Mesenchymal stem cell (in vitro differentiated cells and primary cell): ENCODE measurements around the gene CFDP1.

Experiments
- DNase-seq: peaks from one replicate; pipeline ENCODE4 v3.0.0-alpha.2; 2013
- H2AFZ ChIP-seq: one replicate; pipeline ENCODE4 v1.6.1; 2013; ENCODE audit warnings: low read depth, mild to moderate bottlenecking, control low read depth, inconsistent platforms, low read length, moderate library complexity
- H2AK5ac ChIP-seq: 2 replicates; pipeline ENCODE4 v1.6.1; 2013; ENCODE audit warnings: low read length, moderate library complexity, mild to moderate bottlenecking, inconsistent platforms; ENCODE audit not compliant: severe bottlenecking
- H2BK120ac ChIP-seq: one replicate; pipeline ENCODE4 v1.6.1; 2013; ENCODE audit warnings: low read depth, mild to moderate bottlenecking, inconsistent platforms, low read length, moderate library complexity
- H2BK12ac ChIP-seq, 2 experiments: one replicate each; pipeline ENCODE4 v1.6.1; 2013; ENCODE audit warnings: inconsistent platforms in 2 of 2, low read length in 2 of 2, mild to moderate bottlenecking in 2 of 2, moderate library complexity in 2 of 2, control low read depth in 1 of 2
- H2BK15ac ChIP-seq: one replicate; pipeline ENCODE4 v1.6.1; 2013; ENCODE audit warnings: mild to moderate bottlenecking, low read depth, inconsistent platforms; ENCODE audit not compliant: poor library complexity, severe bottlenecking
- H2BK5ac ChIP-seq: 2 replicates; pipeline ENCODE4 v1.6.1; 2013; ENCODE audit warnings: low read depth, mild to moderate bottlenecking, low read length, control low read depth, inconsistent platforms; ENCODE audit not compliant: poor library complexity, severe bottlenecking
- H3K14ac ChIP-seq, 2 experiments: one replicate each; pipeline ENCODE4 v1.6.1; 2013; ENCODE audit warnings: inconsistent platforms in 2 of 2, low read length in 2 of 2, control low read depth in 1 of 2, mild to moderate bottlenecking in 1 of 2, moderate library complexity in 1 of 2
- H3K18ac ChIP-seq, 2 experiments: one replicate each; pipeline ENCODE4 v1.6.1; 2013; ENCODE audit warnings: inconsistent platforms in 2 of 2, low read length in 2 of 2, control low read depth in 1 of 2, low read depth in 1 of 2, mild to moderate bottlenecking in 1 of 2
- H3K23ac ChIP-seq, 2 experiments: one replicate each; pipeline ENCODE4 v1.6.1; 2013; ENCODE audit warnings: inconsistent platforms in 2 of 2, low read length in 2 of 2, mild to moderate bottlenecking in 2 of 2, moderate library complexity in 2 of 2, control low read depth in 1 of 2
- H3K27ac ChIP-seq: 2 replicates; pipeline ENCODE4 v1.5.1; 2013; ENCODE audit warnings: mild to moderate bottlenecking, moderate library complexity, low read length, control low read depth, inconsistent platforms; ENCODE audit not compliant: poor library complexity, severe bottlenecking
- H3K27me3 ChIP-seq, 2 experiments: 2 replicates each; pipeline versions ENCODE4 v1.6.1 to v1.7.0; 2013; ENCODE audit warnings: low read length in 2 of 2, mild to moderate bottlenecking in 2 of 2, moderate library complexity in 2 of 2, control low read depth in 1 of 2, inconsistent platforms in 1 of 2; ENCODE audit not compliant: control insufficient read depth in 1 of 2, insufficient read depth in 1 of 2
- H3K36me3 ChIP-seq, 2 experiments: 2 replicates each; pipeline versions ENCODE4 v1.6.1 to v1.7.0; 2013; ENCODE audit warnings: low read length in 2 of 2, control low read depth in 1 of 2, inconsistent platforms in 1 of 2, low read depth in 1 of 2, mild to moderate bottlenecking in 1 of 2; ENCODE audit not compliant: insufficient read depth in 2 of 2, control insufficient read depth in 1 of 2
- H3K4ac ChIP-seq, 2 experiments: one replicate each; pipeline ENCODE4 v1.6.1; 2013; ENCODE audit warnings: inconsistent platforms in 2 of 2, low read length in 2 of 2, mild to moderate bottlenecking in 2 of 2, moderate library complexity in 2 of 2, control low read depth in 1 of 2, low read depth in 1 of 2
- H3K4me1 ChIP-seq: 2 replicates; pipeline ENCODE4 v1.6.1; 2013; ENCODE audit warnings: low read depth, low read length, control low read depth; ENCODE audit not compliant: control insufficient read depth, insufficient read depth
- H3K4me2 ChIP-seq: 2 replicates; pipeline ENCODE4 v1.6.1; 2013; ENCODE audit warnings: low read length, mild to moderate bottlenecking, inconsistent platforms; ENCODE audit not compliant: poor library complexity, severe bottlenecking
- H3K4me3 ChIP-seq, 2 experiments: 2 replicates each; pipeline versions ENCODE4 v1.5.1 to v1.7.0; 2013; ENCODE audit warnings: low read length in 2 of 2, mild to moderate bottlenecking in 2 of 2, control low read depth in 1 of 2, low read depth in 1 of 2; ENCODE audit not compliant: insufficient read depth in 1 of 2
- H3K79me1 ChIP-seq: replicated peaks from 2 replicates; pipeline ENCODE4 v1.6.1; 2013; ENCODE audit warnings: mild to moderate bottlenecking, control low read depth, low read length, inconsistent platforms; ENCODE audit not compliant: poor library complexity, severe bottlenecking
- H3K9ac ChIP-seq: 2 replicates; pipeline ENCODE4 v1.7.0; 2013; ENCODE audit warnings: mild to moderate bottlenecking, low read length, moderate library complexity
- H3K9me3 ChIP-seq: 2 replicates; pipeline ENCODE4 v1.7.0; 2013; ENCODE audit warnings: mild to moderate bottlenecking, low read length; ENCODE audit not compliant: control insufficient read depth
- H4K8ac ChIP-seq: one replicate; pipeline ENCODE4 v1.6.1; 2013; ENCODE audit warnings: inconsistent platforms, mild to moderate bottlenecking, low read length, moderate library complexity
- H4K91ac ChIP-seq: one replicate; pipeline ENCODE4 v1.6.1; 2013; ENCODE audit warnings: mild to moderate bottlenecking, low read length, inconsistent platforms
- WGBS: methylation state at CpG from one replicate; pipeline ENCODE4 v1.1.7; 2013; ENCODE audit warnings: mixed read lengths; 5-methylcytosine and 5-hydroxymethylcytosine counted together

CFDP1 gene

GRCh38 chr16:75392906-75393305 is 40.4 kb downstream of the CFDP1 start:
- peak overlapping the region in 1 of 2 experiments; percentile 37 for H3K18ac ChIP-seq
- peak overlapping the region in 1 of 2 experiments; percentile 66 for H2BK12ac ChIP-seq
- H4K91ac ChIP-seq, result peak overlapping the region; percentile 15
- no peaks in the 10 kb centered on the region for H3K9me3 ChIP-seq
- 98% methylated on average over 2 of the region's 2 CpGs for WGBS
- peaks cover 12 to 58% of the 10 kb centered on the region in 2 experiments for H3K36me3 ChIP-seq
- no peak overlapping the region for H2AFZ ChIP-seq
- H3K4me2 ChIP-seq, result no peak overlapping the region
- no peaks in the 10 kb centered on the region for H3K27me3 ChIP-seq
- no peak overlapping the region for H2AK5ac ChIP-seq
- H3K79me1 ChIP-seq, result peaks cover 26% of the 10 kb centered on the region
- no peak for DNase-seq
- H3K9ac ChIP-seq, result peak overlapping the region; percentile 37
- no peak overlapping the region for H3K14ac ChIP-seq
- peaks cover 2% of the 10 kb centered on the region for H3K4me1 ChIP-seq
- no peak overlapping the region for H2BK5ac ChIP-seq
- H3K4ac ChIP-seq, result no peak overlapping the region
- H2BK15ac ChIP-seq, result no peak overlapping the region
- H3K23ac ChIP-seq, result no peak overlapping the region
- no peak overlapping the region for H3K4me3 ChIP-seq
- no peak overlapping the region for H3K27ac ChIP-seq
- peak overlapping the region; percentile 85 for H4K8ac ChIP-seq
- H2BK120ac ChIP-seq, result no peak overlapping the region

- H3K79me1 ChIP-seq, result peaks cover 24% of the 10 kb centered on the region
- DNase-seq, result no peak
- no peaks in the 10 kb centered on the region for H3K27me3 ChIP-seq
- no peak overlapping the region for H2BK15ac ChIP-seq
- no peak overlapping the region for H4K8ac ChIP-seq
- peaks cover 12 to 61% of the 10 kb centered on the region in 2 experiments for H3K36me3 ChIP-seq
- H3K4me2 ChIP-seq, result no peak overlapping the region
- no CpG with 5 or more reads among the region's 1 CpG for WGBS
- H2BK120ac ChIP-seq, result no peak overlapping the region
- no peak overlapping the region for H3K23ac ChIP-seq
- H3K18ac ChIP-seq, result no peak overlapping the region
- H3K27ac ChIP-seq, result no peak overlapping the region
- no peak overlapping the region for H4K91ac ChIP-seq
- H3K4ac ChIP-seq, result no peak overlapping the region
- no peak overlapping the region for H2AFZ ChIP-seq
- no peak overlapping the region for H3K4me3 ChIP-seq
- no peaks in the 10 kb centered on the region for H3K9me3 ChIP-seq
- H2BK5ac ChIP-seq, result no peak overlapping the region
- H3K14ac ChIP-seq, result no peak overlapping the region
- H2AK5ac ChIP-seq, result no peak overlapping the region
- no peak overlapping the region for H2BK12ac ChIP-seq
- H3K4me1 ChIP-seq, result peaks cover 2% of the 10 kb centered on the region
- H3K9ac ChIP-seq, result peak overlapping the region; percentile 26
Observed at GRCh38 chr16:75390926-75391653, 42.2 kb downstream of the CFDP1 start.

- Histone ChIP-seq H3K14ac (no peak overlapping the region), H3K27me3 (no peaks in the 10 kb centered on the region), H4K91ac (no peak overlapping the region), H4K8ac (no peak overlapping the region), H3K79me1 (peaks cover 20% of the 10 kb centered on the region), H3K4me2 (no peak overlapping the region), H3K27ac (no peak overlapping the region), H2BK12ac (no peak overlapping the region), H3K18ac (peak overlapping the region in 1 of 2 experiments; percentile 90), H2BK15ac (no peak overlapping the region), H3K9ac (no peak overlapping the region), H2AFZ (no peak overlapping the region), H3K23ac (no peak overlapping the region), H2BK5ac (no peak overlapping the region), H3K9me3 (no peaks in the 10 kb centered on the region), H3K36me3 (peaks cover 12 to 52% of the 10 kb centered on the region in 2 experiments), H3K4ac (peak overlapping the region in 1 of 2 experiments; percentile 49), H2BK120ac (no peak overlapping the region), H3K4me3 (no peak overlapping the region), H2AK5ac (no peak overlapping the region), H3K4me1 (peaks cover 2% of the 10 kb centered on the region)
- peak; percentile 66 for DNase-seq
- WGBS, result 70% methylated on average over 2 of the region's 2 CpGs
Observed at GRCh38 chr16:75389096-75389690, 44.1 kb downstream of the CFDP1 start.

GRCh38 chr16:75387951-75388350 is 45.4 kb downstream of the CFDP1 start:
- no peak overlapping the region for H3K9ac ChIP-seq
- no peak overlapping the region for H3K4me3 ChIP-seq
- no peak overlapping the region for H2BK12ac ChIP-seq
- no peaks in the 10 kb centered on the region for H3K27me3 ChIP-seq
- H3K9me3 ChIP-seq, result no peaks in the 10 kb centered on the region
- no peak overlapping the region for H4K8ac ChIP-seq
- H3K23ac ChIP-seq, result peak overlapping the region in 1 of 2 experiments; percentile 34
- H2AK5ac ChIP-seq, result no peak overlapping the region
- no peak overlapping the region for H3K27ac ChIP-seq
- H2BK15ac ChIP-seq, result no peak overlapping the region
- peak overlapping the region in 1 of 2 experiments; percentile 43 for H3K18ac ChIP-seq
- H3K4me1 ChIP-seq, result peaks cover 2% of the 10 kb centered on the region
- peaks cover 18% of the 10 kb centered on the region for H3K79me1 ChIP-seq
- H2BK120ac ChIP-seq, result no peak overlapping the region
- H2AFZ ChIP-seq, result no peak overlapping the region
- no peak overlapping the region for H3K4ac ChIP-seq
- H3K36me3 ChIP-seq, result peaks cover 7 to 45% of the 10 kb centered on the region in 2 experiments
- no peak overlapping the region for H4K91ac ChIP-seq
- WGBS, result 93% methylated on average over 3 of the region's 4 CpGs
- H3K4me2 ChIP-seq, result no peak overlapping the region
- DNase-seq, result no peak
- H2BK5ac ChIP-seq, result no peak overlapping the region
- no peak overlapping the region for H3K14ac ChIP-seq
